Measurements from ENCODE around the gene TNFRSF14.

DNA sequence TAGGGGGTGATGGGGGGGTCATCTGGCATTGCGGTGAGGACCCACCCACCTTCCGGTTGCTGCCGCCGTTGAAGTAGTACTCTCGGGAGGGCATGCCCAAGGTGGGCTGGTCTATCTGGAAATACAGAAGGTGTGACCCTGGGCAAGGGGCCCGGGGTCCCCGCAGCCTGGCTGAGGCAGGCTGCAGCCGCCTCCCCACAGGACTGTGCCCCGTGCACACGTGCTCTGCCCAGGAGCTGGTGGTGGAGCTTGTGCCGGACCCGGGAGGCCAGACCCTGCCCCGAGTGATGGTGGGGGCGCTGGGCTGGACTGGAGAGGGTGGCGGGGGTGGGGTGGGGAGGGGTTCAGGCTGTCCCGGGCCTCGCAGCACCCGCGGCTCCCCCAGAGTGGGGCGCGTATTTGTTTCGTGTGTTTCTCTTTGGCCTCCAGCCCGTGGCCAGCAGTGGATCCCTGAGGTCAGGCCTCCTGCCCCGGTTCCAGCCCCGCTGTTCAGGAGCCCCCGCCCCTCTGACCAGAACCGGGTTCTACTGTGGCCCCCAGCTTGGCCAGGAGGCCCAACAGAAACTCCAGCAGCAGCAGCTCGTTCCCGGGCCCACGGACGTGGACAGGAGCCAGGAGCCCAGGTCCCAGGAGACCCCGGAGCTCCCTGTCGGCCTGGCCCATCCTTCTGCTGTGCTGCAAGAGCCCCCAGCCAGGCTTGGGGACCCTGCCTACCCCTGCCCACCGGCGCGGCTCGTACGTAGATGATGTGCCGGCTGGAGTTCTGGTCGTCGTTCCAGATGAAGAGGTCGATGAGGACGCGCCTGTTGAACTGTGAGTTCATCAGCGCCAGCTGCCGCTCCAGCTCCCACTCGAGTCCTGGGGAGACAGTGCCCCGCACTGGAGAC is 49.6 kb downstream of the TNFRSF14 start:
- TF ChIP-seq, protein P1, sequence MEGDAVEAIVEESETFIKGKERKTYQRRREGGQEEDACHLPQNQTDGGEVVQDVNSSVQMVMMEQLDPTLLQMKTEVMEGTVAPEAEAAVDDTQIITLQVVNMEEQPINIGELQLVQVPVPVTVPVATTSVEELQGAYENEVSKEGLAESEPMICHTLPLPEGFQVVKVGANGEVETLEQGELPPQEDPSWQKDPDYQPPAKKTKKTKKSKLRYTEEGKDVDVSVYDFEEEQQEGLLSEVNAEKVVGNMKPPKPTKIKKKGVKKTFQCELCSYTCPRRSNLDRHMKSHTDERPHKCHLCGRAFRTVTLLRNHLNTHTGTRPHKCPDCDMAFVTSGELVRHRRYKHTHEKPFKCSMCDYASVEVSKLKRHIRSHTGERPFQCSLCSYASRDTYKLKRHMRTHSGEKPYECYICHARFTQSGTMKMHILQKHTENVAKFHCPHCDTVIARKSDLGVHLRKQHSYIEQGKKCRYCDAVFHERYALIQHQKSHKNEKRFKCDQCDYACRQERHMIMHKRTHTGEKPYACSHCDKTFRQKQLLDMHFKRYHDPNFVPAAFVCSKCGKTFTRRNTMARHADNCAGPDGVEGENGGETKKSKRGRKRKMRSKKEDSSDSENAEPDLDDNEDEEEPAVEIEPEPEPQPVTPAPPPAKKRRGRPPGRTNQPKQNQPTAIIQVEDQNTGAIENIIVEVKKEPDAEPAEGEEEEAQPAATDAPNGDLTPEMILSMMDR (IDR thresholded peaks at IDR 0.05; ENCODE audit: insufficient read depth, low read length): no peak
- TF ChIP-seq POLR2AphosphoS5 (IDR thresholded peaks at IDR 0.05; ENCODE audit: low read depth) (no peak), GABPA (IDR thresholded peaks at IDR 0.05; ENCODE audit: low read depth) (no peak)
- TF ChIP-seq, protein P2, sequence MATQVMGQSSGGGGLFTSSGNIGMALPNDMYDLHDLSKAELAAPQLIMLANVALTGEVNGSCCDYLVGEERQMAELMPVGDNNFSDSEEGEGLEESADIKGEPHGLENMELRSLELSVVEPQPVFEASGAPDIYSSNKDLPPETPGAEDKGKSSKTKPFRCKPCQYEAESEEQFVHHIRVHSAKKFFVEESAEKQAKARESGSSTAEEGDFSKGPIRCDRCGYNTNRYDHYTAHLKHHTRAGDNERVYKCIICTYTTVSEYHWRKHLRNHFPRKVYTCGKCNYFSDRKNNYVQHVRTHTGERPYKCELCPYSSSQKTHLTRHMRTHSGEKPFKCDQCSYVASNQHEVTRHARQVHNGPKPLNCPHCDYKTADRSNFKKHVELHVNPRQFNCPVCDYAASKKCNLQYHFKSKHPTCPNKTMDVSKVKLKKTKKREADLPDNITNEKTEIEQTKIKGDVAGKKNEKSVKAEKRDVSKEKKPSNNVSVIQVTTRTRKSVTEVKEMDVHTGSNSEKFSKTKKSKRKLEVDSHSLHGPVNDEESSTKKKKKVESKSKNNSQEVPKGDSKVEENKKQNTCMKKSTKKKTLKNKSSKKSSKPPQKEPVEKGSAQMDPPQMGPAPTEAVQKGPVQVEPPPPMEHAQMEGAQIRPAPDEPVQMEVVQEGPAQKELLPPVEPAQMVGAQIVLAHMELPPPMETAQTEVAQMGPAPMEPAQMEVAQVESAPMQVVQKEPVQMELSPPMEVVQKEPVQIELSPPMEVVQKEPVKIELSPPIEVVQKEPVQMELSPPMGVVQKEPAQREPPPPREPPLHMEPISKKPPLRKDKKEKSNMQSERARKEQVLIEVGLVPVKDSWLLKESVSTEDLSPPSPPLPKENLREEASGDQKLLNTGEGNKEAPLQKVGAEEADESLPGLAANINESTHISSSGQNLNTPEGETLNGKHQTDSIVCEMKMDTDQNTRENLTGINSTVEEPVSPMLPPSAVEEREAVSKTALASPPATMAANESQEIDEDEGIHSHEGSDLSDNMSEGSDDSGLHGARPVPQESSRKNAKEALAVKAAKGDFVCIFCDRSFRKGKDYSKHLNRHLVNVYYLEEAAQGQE (IDR thresholded peaks at IDR 0.05; ENCODE audit: insufficient replicate concordance, low read depth): no peak

All from HL-60 (cell line).